ENCODE data around the gene GKN2.

GKN2 gene

DNA sequence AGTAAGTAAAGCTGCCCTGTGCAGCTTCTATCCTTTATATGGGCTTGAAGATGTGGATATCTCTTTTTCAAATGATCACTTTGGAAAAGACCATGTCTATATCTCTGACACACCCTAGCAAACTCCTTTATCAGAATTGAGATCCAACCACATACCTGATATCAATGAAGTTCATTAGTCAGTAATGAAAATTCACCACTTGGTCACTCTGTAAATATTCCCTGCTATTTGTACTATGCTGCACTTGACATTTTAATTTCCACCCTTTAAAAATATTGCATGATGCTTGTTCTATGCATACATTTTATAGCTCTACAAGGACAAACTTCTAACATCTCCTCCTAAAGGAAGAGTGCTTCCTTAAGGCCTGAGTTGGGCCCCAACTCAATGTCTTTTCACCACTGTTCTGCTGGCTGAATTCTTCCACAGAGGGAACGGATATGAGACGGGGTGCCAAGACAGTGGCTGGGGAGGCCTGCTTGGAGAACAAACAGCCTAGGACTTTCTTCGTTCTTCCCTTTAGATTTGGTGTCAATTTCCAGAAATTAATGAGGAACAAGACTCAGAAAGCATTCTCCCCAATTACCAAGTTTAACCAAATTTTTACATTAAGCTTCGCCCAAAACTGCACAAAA is at the start of gene GKN2:
Gene GKN2, minus strand, starts transcription at position 7 of the 635 bp plus-strand sequence. CDS start 32 bp downstream, outside the sequence.
- in situ Hi-C loops (cut with HindIII; ENCODE audit: low pct_unique_long_range_greater_than_20kb, low sequenced_read_pairs): no loop called here
- DNase-seq (ENCODE audit: low read depth in 1 of 2, low spot score in 1 of 2): no peak
- no peak for TF ChIP-seq JUND (IDR thresholded peaks at IDR 0.05; ENCODE audit: low read depth)

- no peak for DNase-seq (ENCODE audit: low read depth in 1 of 2, low spot score in 1 of 2)
- in situ Hi-C loops (cut with HindIII; ENCODE audit: low pct_unique_long_range_greater_than_20kb, low sequenced_read_pairs): no loop called here
- no peak for TF ChIP-seq JUND (IDR thresholded peaks at IDR 0.05; ENCODE audit: low read depth)
These were observed 49.2 kb upstream of the GKN2 start for GRCh38 chr2:69001879-69002278.

- DNase-seq (ENCODE audit: low read depth in 1 of 2, low spot score in 1 of 2): no peak
- TF ChIP-seq JUND (IDR thresholded peaks at IDR 0.05; ENCODE audit: low read depth): no peak
- in situ Hi-C loops (cut with HindIII; ENCODE audit: low pct_unique_long_range_greater_than_20kb, low sequenced_read_pairs): no loop called here
These were observed 44.7 kb upstream of the GKN2 start for GRCh38 chr2:68997401-68997800.

- in situ Hi-C loops (cut with HindIII; ENCODE audit: low pct_unique_long_range_greater_than_20kb, low sequenced_read_pairs): no loop called here
These were observed 43.2 kb upstream of the GKN2 start for GRCh38 chr2:68995916-68996315.

GRCh38 chr2:68994864-68995263 is 42.2 kb upstream of the GKN2 start:
- in situ Hi-C loops (cut with HindIII; ENCODE audit: low pct_unique_long_range_greater_than_20kb, low sequenced_read_pairs): no loop called here
- no peak for TF ChIP-seq JUND (IDR thresholded peaks at IDR 0.05; ENCODE audit: low read depth)
- DNase-seq (ENCODE audit: low read depth in 1 of 2, low spot score in 1 of 2): no peak

More at GRCh38 chr2:68995916-68996315, 43.2 kb upstream of the GKN2 start:
- no peak for DNase-seq (ENCODE audit: low read depth in 1 of 2, low spot score in 1 of 2)
- no peak for TF ChIP-seq JUND (IDR thresholded peaks at IDR 0.05; ENCODE audit: low read depth)

DNA sequence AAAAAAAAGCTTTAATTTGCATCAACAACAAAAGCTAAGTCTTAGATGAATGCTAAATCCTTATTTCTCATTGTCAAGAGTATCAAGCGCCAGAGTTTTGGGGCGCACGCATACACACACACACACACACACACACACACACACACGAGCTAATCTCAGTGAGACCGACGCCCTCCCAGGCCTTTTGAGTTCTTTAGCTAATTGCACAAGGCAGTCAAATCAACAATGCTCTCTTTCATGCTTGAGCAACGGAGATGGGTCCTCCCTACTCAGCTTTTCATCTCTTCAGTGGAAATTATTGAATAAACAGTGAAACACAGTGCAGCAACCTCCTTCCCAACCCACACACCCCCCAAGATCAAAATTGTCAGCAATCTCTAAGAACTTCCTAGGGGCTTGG is 41.0 kb upstream of the GKN2 start:
- DNase-seq (ENCODE audit: low read depth in 1 of 2, low spot score in 1 of 2): no peak
- in situ Hi-C loops (cut with HindIII; ENCODE audit: low pct_unique_long_range_greater_than_20kb, low sequenced_read_pairs): no loop called here
- no peak for TF ChIP-seq JUND (IDR thresholded peaks at IDR 0.05; ENCODE audit: low read depth)

DNA sequence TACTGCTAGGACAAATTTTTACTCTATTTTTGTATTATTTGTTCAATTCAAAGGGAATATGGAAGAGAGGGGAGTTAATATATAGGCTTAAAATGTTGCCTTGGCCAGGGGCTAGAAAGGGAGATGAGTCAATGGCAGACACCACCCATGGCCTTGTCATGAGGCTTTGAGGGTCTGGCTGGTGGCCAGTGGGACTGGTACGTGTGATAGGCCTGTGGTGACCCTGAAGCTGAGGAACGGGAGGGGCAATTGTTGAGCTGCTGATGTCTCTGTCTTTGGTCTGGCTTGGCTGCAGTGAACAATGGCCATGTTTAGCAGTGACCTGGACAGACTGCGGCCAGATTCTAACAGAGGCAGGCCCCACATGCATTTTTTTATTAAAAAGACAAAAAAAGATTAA is 40.2 kb upstream of the GKN2 start:
- DNase-seq (ENCODE audit: low read depth in 1 of 2, low spot score in 1 of 2): no peak
- in situ Hi-C loops (cut with HindIII; ENCODE audit: low pct_unique_long_range_greater_than_20kb, low sequenced_read_pairs): no loop called here
- TF ChIP-seq JUND (IDR thresholded peaks at IDR 0.05; ENCODE audit: low read depth): no peak

GRCh38 chr2:68992341-68992740 is 39.6 kb upstream of the GKN2 start:
- in situ Hi-C loops (cut with HindIII; ENCODE audit: low pct_unique_long_range_greater_than_20kb, low sequenced_read_pairs): no loop called here
- DNase-seq (ENCODE audit: low read depth in 1 of 2, low spot score in 1 of 2): no peak
- no peak for TF ChIP-seq JUND (IDR thresholded peaks at IDR 0.05; ENCODE audit: low read depth)

DNA sequence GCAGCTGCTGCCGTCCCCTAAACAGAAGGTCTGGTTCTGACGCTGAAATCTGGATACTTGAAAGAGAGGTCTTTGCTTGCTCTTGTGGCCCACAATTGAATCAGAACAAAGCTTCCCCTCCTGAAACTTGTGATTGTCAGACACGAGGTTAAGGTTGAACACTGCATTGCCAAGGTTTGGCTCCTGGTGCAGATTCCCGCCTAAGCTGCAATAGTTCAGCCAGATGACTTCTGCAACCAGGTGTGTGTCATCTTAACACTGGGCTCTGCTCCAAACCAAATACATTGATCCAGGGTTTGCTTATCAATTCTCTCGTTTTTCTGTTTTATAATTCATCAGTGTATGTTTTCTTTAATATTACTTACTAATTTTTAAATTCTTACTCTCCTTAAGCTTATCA is 36.3 kb upstream of the GKN2 start:
- TF ChIP-seq JUND (IDR thresholded peaks at IDR 0.05; ENCODE audit: low read depth): no peak
- in situ Hi-C loops (cut with HindIII; ENCODE audit: low pct_unique_long_range_greater_than_20kb, low sequenced_read_pairs): no loop called here
- no peak for DNase-seq (ENCODE audit: low read depth in 1 of 2, low spot score in 1 of 2)

GRCh38 chr2:68987021-68987503 is 34.4 kb upstream of the GKN2 start:
- in situ Hi-C loops (cut with HindIII; ENCODE audit: low pct_unique_long_range_greater_than_20kb, low sequenced_read_pairs): no loop called here
- no peak for DNase-seq (ENCODE audit: low read depth in 1 of 2, low spot score in 1 of 2)
- no peak for TF ChIP-seq JUND (IDR thresholded peaks at IDR 0.05; ENCODE audit: low read depth)

DNA sequence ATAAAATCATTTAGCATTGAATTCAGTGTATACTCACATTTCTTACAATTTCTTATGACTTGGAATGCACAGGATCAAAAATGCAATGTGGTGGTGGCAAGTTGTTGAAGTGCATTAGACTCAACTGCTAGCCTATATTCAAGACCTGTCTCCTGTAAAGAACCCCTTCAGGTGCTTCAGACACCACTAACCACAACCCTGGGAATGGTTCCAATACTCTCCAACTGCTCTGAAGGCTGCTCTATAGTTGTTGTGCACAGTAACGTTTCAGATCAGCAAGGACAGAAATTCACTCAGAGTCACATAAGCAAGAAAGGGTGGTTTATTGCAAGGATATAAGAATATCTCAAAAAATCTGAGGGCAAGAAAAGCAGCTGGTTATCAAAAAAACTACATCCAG is 28.3 kb upstream of the GKN2 start:
- no peak for DNase-seq (ENCODE audit: low read depth in 1 of 2, low spot score in 1 of 2)
- TF ChIP-seq JUND (IDR thresholded peaks at IDR 0.05; ENCODE audit: low read depth): no peak
- in situ Hi-C loops (cut with HindIII; ENCODE audit: low pct_unique_long_range_greater_than_20kb, low sequenced_read_pairs): no loop called here

GRCh38 chr2:68978098-68978497 is 25.4 kb upstream of the GKN2 start:
- in situ Hi-C loops (cut with HindIII; ENCODE audit: low pct_unique_long_range_greater_than_20kb, low sequenced_read_pairs): no loop called here
- TF ChIP-seq JUND (IDR thresholded peaks at IDR 0.05; ENCODE audit: low read depth): no peak
- no peak for DNase-seq (ENCODE audit: low read depth in 1 of 2, low spot score in 1 of 2)

DNA sequence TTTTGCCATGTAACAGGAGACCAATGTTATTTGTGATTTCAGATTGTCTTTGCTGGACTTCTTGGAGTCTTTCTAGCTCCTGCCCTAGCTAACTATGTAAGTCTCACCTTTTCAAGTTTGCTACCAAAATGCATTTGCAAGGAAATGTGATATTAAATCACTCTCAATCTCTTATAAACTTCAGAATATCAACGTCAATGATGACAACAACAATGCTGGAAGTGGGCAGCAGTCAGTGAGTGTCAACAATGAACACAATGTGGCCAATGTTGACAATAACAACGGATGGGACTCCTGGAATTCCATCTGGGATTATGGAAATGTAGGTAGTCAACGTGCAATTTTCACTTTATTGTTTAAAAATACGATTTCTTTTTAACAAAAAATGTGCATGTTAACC is 24.8 kb upstream of the GKN2 start:
- in situ Hi-C loops (cut with HindIII; ENCODE audit: low pct_unique_long_range_greater_than_20kb, low sequenced_read_pairs): no loop called here
- TF ChIP-seq JUND (IDR thresholded peaks at IDR 0.05; ENCODE audit: low read depth): no peak
- DNase-seq (ENCODE audit: low read depth in 1 of 2, low spot score in 1 of 2): no peak

DNA sequence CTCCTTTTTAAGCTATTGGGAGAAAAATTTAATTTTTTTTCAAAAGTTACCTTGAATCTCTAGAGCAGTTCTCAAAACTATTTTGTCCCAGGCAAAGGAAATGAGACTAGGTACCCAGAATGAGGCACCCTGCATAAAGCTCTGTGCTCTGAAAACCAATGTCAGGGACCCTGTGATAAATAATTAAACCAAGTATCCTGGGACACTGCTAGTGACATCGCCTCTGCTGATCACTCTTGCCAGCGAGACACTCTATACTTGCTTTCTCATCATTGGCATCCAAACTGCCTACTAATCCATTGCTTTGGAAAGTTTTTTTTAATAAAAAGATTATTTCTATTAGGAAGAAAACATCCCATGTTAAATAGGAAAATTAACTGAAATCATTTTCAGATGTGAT is 23.2 kb upstream of the GKN2 start:
- TF ChIP-seq JUND (IDR thresholded peaks at IDR 0.05; ENCODE audit: low read depth): no peak
- DNase-seq (ENCODE audit: low read depth in 1 of 2, low spot score in 1 of 2): no peak
- in situ Hi-C loops (cut with HindIII; ENCODE audit: low pct_unique_long_range_greater_than_20kb, low sequenced_read_pairs): no loop called here
